GM12891 (cell line): Measurements from ENCODE around the gene HAPLN1.

ENCODE experiments used
- POLR2A ChIP-seq: IDR thresholded peaks from 2 replicates; pipeline ENCODE4 v1.6.1; 2011; ENCODE audit warnings: low read depth, low read length, control low read depth
- TAF1 ChIP-seq: IDR thresholded peaks from 2 replicates; pipeline ENCODE4 v1.6.1; 2011; ENCODE audit warnings: low read depth, low read length, control low read depth

- TF ChIP-seq TAF1 (no peak), POLR2A (no peak)
These were observed 30.5 kb upstream of the HAPLN1 start for GRCh38 chr5:83751201-83751600.
